ENCODE data around the gene FRAS1. TPM values are rescaled to one million over a fixed set of nuclear protein-coding genes. Genes with fewer than 3 reads are reported as not detected.

FRAS1 gene
- total and polyA plus RNA-seq, 4 experiments from 2014 or later = not detected

- no peak for DNase-seq
- Histone ChIP-seq H3K4me3 (ENCODE audit: low read length in 2 of 2) (no peak overlapping the region), H3K27ac (ENCODE audit: low read depth, low read length) (no peak overlapping the region), H3K9me3 (ENCODE audit: control insufficient read depth in 1 of 2, low read length in 2 of 2) (no peaks in the 10 kb centered on the region), H3K4me1 (ENCODE audit: insufficient read depth, low read length) (no peaks in the 10 kb centered on the region), H3K36me3 (ENCODE audit: insufficient read depth, low read length) (no peaks in the 10 kb centered on the region), H3K27me3 (ENCODE audit: insufficient read depth, low read length) (no peaks in the 10 kb centered on the region)
- Mint-ChIP-seq H3K27me3 (peaks cover 7 to 10% of the 10 kb centered on the region in 2 donors), H3K36me3 (no peaks in the 10 kb centered on the region), H3K4me3 (no peak overlapping the region), H3K9me3 (peaks cover 0 to 2% (median 0%) of the 10 kb centered on the region in 8 donors), H3K4me1 (no peaks in the 10 kb centered on the region), H3K27ac (no peak overlapping the region)
- POLR2A ChIA-PET (ENCODE audit: partially characterized antibody) = no interaction called here
- CTCF ChIA-PET (ENCODE audit: partially characterized antibody) = no interaction called here
- intact Hi-C loops (cut with micrococcal nuclease) = no loop called here
Observed at GRCh38 chr4:78561677-78562076, 504.6 kb downstream of the FRAS1 start.

GRCh38 chr4:78562687-78563086, 505.6 kb downstream of the FRAS1 start:
- no peaks in the 10 kb centered on the region for H3K4me1 Mint-ChIP-seq
- ChIA-PET CTCF (ENCODE audit: partially characterized antibody) (no interaction called here), POLR2A (ENCODE audit: partially characterized antibody) (no interaction called here)
- no peak overlapping the region for H3K4me3 Mint-ChIP-seq
- peaks cover 7 to 10% of the 10 kb centered on the region in 2 donors for H3K27me3 Mint-ChIP-seq
- DNase-seq = no peak
- no peaks in the 10 kb centered on the region for H3K36me3 Mint-ChIP-seq
- Histone ChIP-seq H3K27ac (ENCODE audit: low read depth, low read length) (no peak overlapping the region), H3K4me3 (ENCODE audit: low read length in 2 of 2) (no peak overlapping the region), H3K27me3 (ENCODE audit: insufficient read depth, low read length) (no peaks in the 10 kb centered on the region), H3K36me3 (ENCODE audit: insufficient read depth, low read length) (no peaks in the 10 kb centered on the region), H3K9me3 (ENCODE audit: control insufficient read depth in 1 of 2, low read length in 2 of 2) (no peaks in the 10 kb centered on the region), H3K4me1 (ENCODE audit: insufficient read depth, low read length) (no peaks in the 10 kb centered on the region)
- intact Hi-C loops (cut with micrococcal nuclease) = no loop called here
- no peak overlapping the region for H3K27ac Mint-ChIP-seq
- no peaks in the 10 kb centered on the region for H3K9me3 Mint-ChIP-seq

- Mint-ChIP-seq H3K36me3 (no peaks in the 10 kb centered on the region), H3K4me1 (no peaks in the 10 kb centered on the region), H3K27me3 (peaks cover 8 to 14% of the 10 kb centered on the region in 2 donors), H3K9me3 (no peaks in the 10 kb centered on the region), H3K4me3 (no peak overlapping the region), H3K27ac (no peak overlapping the region)
- DNase-seq = no peak
- Histone ChIP-seq H3K4me1 (ENCODE audit: insufficient read depth, low read length) (no peaks in the 10 kb centered on the region), H3K9me3 (ENCODE audit: control insufficient read depth in 1 of 2, low read length in 2 of 2) (no peaks in the 10 kb centered on the region), H3K27ac (ENCODE audit: low read depth, low read length) (no peak overlapping the region), H3K27me3 (ENCODE audit: insufficient read depth, low read length) (no peaks in the 10 kb centered on the region), H3K4me3 (ENCODE audit: low read length in 2 of 2) (no peak overlapping the region), H3K36me3 (ENCODE audit: insufficient read depth, low read length) (no peaks in the 10 kb centered on the region)
- POLR2A ChIA-PET (ENCODE audit: partially characterized antibody) = no interaction called here
- intact Hi-C loops (cut with micrococcal nuclease) = no loop called here
- CTCF ChIA-PET (ENCODE audit: partially characterized antibody) = no interaction called here
Observed at GRCh38 chr4:78565971-78566372, 508.8 kb downstream of the FRAS1 start.

- intact Hi-C loops (cut with micrococcal nuclease) = no loop called here
- no peaks in the 10 kb centered on the region for H3K27me3 ChIP-seq (ENCODE audit: insufficient read depth, low read length)
- Mint-ChIP-seq H3K4me3 (no peak overlapping the region), H3K27ac (no peak overlapping the region), H3K36me3 (no peaks in the 10 kb centered on the region), H3K27me3 (peaks cover 5 to 14% of the 10 kb centered on the region in 2 donors), H3K4me1 (no peaks in the 10 kb centered on the region), H3K9me3 (no peaks in the 10 kb centered on the region)
- POLR2A ChIA-PET (ENCODE audit: partially characterized antibody) = interaction anchor here (0.7 kb wide), 1 partner anchor 727 kb away, joined by 4 read pairs; no protein-coding TSS in a partner anchor
- no peaks in the 10 kb centered on the region for H3K9me3 ChIP-seq (ENCODE audit: control insufficient read depth in 1 of 2, low read length in 2 of 2)
- no peaks in the 10 kb centered on the region for H3K36me3 ChIP-seq (ENCODE audit: insufficient read depth, low read length)
- CTCF ChIA-PET (ENCODE audit: partially characterized antibody) = interaction anchor here (0.9 kb wide), 1 partner anchor 86 kb away, joined by 3 read pairs; no protein-coding TSS in a partner anchor
- no peak for DNase-seq
- no peak overlapping the region for H3K4me3 ChIP-seq (ENCODE audit: low read length in 2 of 2)
- H3K4me1 ChIP-seq (ENCODE audit: insufficient read depth, low read length) = no peaks in the 10 kb centered on the region
- no peak overlapping the region for H3K27ac ChIP-seq (ENCODE audit: low read depth, low read length)
Observed at GRCh38 chr4:78566834-78567499, 509.8 kb downstream of the FRAS1 start.

GRCh38 chr4:78567500-78568060, 510.5 kb downstream of the FRAS1 start:
- no peak overlapping the region for H3K27ac ChIP-seq (ENCODE audit: low read depth, low read length)
- Mint-ChIP-seq H3K4me3 (no peak overlapping the region), H3K4me1 (no peaks in the 10 kb centered on the region), H3K27me3 (peaks cover 4 to 14% of the 10 kb centered on the region in 2 donors), H3K36me3 (no peaks in the 10 kb centered on the region), H3K9me3 (peaks cover 0 to 2% (median 0%) of the 10 kb centered on the region in 8 donors), H3K27ac (no peak overlapping the region)
- no peak for DNase-seq
- CTCF ChIA-PET (ENCODE audit: partially characterized antibody) = interaction anchor here (0.9 kb wide), 1 partner anchor 86 kb away, joined by 3 read pairs; no protein-coding TSS in a partner anchor
- intact Hi-C loops (cut with micrococcal nuclease) = no loop called here
- no peaks in the 10 kb centered on the region for H3K36me3 ChIP-seq (ENCODE audit: insufficient read depth, low read length)
- no peak overlapping the region for H3K4me3 ChIP-seq (ENCODE audit: low read length in 2 of 2)
- H3K9me3 ChIP-seq (ENCODE audit: control insufficient read depth in 1 of 2, low read length in 2 of 2) = no peaks in the 10 kb centered on the region
- POLR2A ChIA-PET (ENCODE audit: partially characterized antibody) = no interaction called here
- no peaks in the 10 kb centered on the region for H3K27me3 ChIP-seq (ENCODE audit: insufficient read depth, low read length)
- H3K4me1 ChIP-seq (ENCODE audit: insufficient read depth, low read length) = no peaks in the 10 kb centered on the region

- CTCF ChIA-PET (ENCODE audit: partially characterized antibody) = no interaction called here
- Mint-ChIP-seq H3K4me1 (no peaks in the 10 kb centered on the region), H3K27me3 (peaks cover 6 to 17% of the 10 kb centered on the region in 2 donors), H3K4me3 (no peak overlapping the region), H3K36me3 (no peaks in the 10 kb centered on the region), H3K27ac (no peak overlapping the region), H3K9me3 (peaks cover 0 to 2% (median 0%) of the 10 kb centered on the region in 8 donors)
- DNase-seq = no peak
- no peaks in the 10 kb centered on the region for H3K9me3 ChIP-seq (ENCODE audit: control insufficient read depth in 1 of 2, low read length in 2 of 2)
- POLR2A ChIA-PET (ENCODE audit: partially characterized antibody) = interaction anchor here (0.6 kb wide), 1 partner anchor 1184 kb away, joined by 3 read pairs; no protein-coding TSS in a partner anchor
- no peak overlapping the region for H3K4me3 ChIP-seq (ENCODE audit: low read length in 2 of 2)
- intact Hi-C loops (cut with micrococcal nuclease) = no loop called here
- H3K36me3 ChIP-seq (ENCODE audit: insufficient read depth, low read length) = no peaks in the 10 kb centered on the region
- no peaks in the 10 kb centered on the region for H3K27me3 ChIP-seq (ENCODE audit: insufficient read depth, low read length)
- H3K27ac ChIP-seq (ENCODE audit: low read depth, low read length) = no peak overlapping the region
- H3K4me1 ChIP-seq (ENCODE audit: insufficient read depth, low read length) = no peaks in the 10 kb centered on the region
Observed at GRCh38 chr4:78568640-78569305, 511.6 kb downstream of the FRAS1 start.

GRCh38 chr4:78569306-78569821, 512.2 kb downstream of the FRAS1 start:
- no peak for DNase-seq
- Histone ChIP-seq H3K9me3 (ENCODE audit: control insufficient read depth in 1 of 2, low read length in 2 of 2) (no peaks in the 10 kb centered on the region), H3K36me3 (ENCODE audit: insufficient read depth, low read length) (no peaks in the 10 kb centered on the region), H3K4me1 (ENCODE audit: insufficient read depth, low read length) (no peaks in the 10 kb centered on the region), H3K4me3 (ENCODE audit: low read length in 2 of 2) (no peak overlapping the region), H3K27ac (ENCODE audit: low read depth, low read length) (no peak overlapping the region), H3K27me3 (ENCODE audit: insufficient read depth, low read length) (no peaks in the 10 kb centered on the region)
- no peak overlapping the region for H3K4me3 Mint-ChIP-seq
- intact Hi-C loops (cut with micrococcal nuclease) = no loop called here
- H3K9me3 Mint-ChIP-seq = peaks cover 0 to 2% (median 0%) of the 10 kb centered on the region in 8 donors
- POLR2A ChIA-PET (ENCODE audit: partially characterized antibody) = interaction anchor here (0.6 kb wide), 1 partner anchor 1185 kb away, joined by 3 read pairs; no protein-coding TSS in a partner anchor
- no peaks in the 10 kb centered on the region for H3K36me3 Mint-ChIP-seq
- no peak overlapping the region for H3K27ac Mint-ChIP-seq
- H3K27me3 Mint-ChIP-seq = peaks cover 8 to 15% of the 10 kb centered on the region in 2 donors
- CTCF ChIA-PET (ENCODE audit: partially characterized antibody) = no interaction called here
- no peaks in the 10 kb centered on the region for H3K4me1 Mint-ChIP-seq

Data from CD4-positive, alpha-beta memory T cell (primary cell).